CD4-positive, alpha-beta T cell treated with Interleukin-4 for 1 hour (primary cell): Measurements from ENCODE around the gene ARID2.

Experiments
- DNase-seq, 2 donors: peaks; one replicate each; pipeline ENCODE4 v3.0.0-alpha.2; 2020 to 2022

Gene ARID2

DNA sequence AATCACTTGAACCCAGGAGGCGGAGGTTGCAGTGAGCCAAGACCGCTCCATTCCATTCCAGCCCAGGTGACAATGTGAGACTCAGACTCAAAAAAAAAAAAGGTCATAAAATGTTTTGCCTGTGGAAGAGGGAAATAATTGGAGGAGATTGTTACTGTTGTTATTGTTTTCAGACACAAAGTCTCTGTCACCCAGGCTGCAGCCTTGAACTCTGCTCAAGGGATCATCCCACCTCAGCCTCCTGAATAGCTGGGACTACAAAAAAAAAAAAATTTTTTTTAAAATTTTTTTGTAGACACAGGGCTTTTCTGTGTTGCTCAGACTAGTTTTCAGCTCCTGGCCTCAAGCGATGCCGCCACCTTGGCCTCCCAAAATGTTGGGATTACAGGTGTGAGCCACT is 33.9 kb downstream of the ARID2 start:
- DNase-seq, result no peak

GRCh38 chr12:45768194-45768593 is 38.7 kb downstream of the ARID2 start:
- DNase-seq, result no peak

DNA sequence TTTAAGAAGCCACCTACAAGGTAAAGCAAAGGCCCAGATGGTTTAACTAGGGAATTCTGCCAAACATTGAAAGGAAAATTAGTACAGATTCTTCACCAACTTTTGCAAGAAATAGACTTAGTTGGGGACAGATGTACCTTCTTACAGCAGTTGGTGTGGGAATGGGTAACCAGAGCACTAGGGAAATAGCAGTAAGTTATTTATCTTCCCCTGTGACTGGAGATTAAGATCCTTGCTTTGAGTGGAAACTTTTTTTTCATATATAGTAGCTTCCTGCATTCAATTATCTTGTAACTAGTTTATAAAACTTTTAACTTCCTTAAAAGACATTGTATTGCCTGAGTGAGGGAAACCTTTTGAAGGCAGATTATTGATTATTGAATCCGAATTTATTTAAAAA is 44.2 kb downstream of the ARID2 start:
- no peak for DNase-seq

- DNase-seq, result no peak
Observed at GRCh38 chr12:45774508-45775162, 45.1 kb downstream of the ARID2 start.

- DNase-seq, result no peak
Observed at GRCh38 chr12:45775465-45775864, 46.0 kb downstream of the ARID2 start.

- no peak for DNase-seq
Observed at GRCh38 chr12:45775964-45776363, 46.5 kb downstream of the ARID2 start.

- no peak for DNase-seq
Observed at GRCh38 chr12:45779936-45780335, 50.4 kb downstream of the ARID2 start.

GRCh38 chr12:45781080-45781479 is 51.6 kb downstream of the ARID2 start:
- no peak for DNase-seq

DNA sequence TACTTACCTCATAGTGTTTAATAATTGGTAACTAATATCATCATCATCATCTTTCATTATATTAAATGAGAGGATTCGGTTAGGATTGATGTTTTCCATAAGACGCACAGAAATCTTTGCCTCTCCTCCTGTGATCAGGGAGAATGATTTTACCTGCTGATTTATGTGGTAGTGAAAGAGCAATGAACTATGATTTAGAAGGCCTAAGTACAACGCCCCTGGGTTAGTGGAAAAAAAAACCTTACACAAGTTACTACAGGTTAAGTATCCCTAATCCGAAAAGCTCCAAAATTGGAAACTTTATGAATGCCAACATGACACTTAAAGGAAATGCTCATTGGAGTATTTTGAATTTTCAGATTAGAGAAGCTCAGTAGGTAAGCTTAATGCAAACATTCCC is 55.8 kb downstream of the ARID2 start:
- no peak for DNase-seq

GRCh38 chr12:45789025-45789424 is 59.5 kb downstream of the ARID2 start:
- DNase-seq, result no peak

GRCh38 chr12:45794422-45794821 is 64.9 kb downstream of the ARID2 start:
- DNase-seq, result no peak

- DNase-seq, result no peak
Observed at GRCh38 chr12:45801625-45802024, 72.1 kb downstream of the ARID2 start.

DNA sequence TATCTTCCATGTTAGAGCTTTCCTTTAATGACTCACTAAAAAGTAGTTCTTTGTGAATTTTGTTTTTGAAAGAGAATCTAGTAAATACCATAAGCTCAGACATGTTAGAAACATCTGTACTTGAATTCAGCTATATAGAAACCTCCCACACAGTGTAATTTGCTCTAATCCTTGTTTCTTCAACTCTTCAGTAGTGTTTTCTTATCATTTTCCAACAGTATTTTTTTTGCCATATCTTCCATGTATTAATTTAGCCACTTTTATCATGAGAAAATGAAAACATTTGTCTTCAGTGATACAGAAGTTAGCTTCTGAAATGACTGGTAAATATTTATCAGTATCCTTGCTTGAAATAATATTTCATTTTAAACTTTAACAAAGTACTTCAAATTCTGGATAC is 73.6 kb downstream of the ARID2 start:
- no peak for DNase-seq

GRCh38 chr12:45816652-45817051 is 87.1 kb downstream of the ARID2 start:
- DNase-seq, result no peak

- DNase-seq, result no peak
Observed at GRCh38 chr12:45827974-45828373, 98.5 kb downstream of the ARID2 start.

GRCh38 chr12:45828402-45828801 is 98.9 kb downstream of the ARID2 start:
- DNase-seq, result no peak

DNA sequence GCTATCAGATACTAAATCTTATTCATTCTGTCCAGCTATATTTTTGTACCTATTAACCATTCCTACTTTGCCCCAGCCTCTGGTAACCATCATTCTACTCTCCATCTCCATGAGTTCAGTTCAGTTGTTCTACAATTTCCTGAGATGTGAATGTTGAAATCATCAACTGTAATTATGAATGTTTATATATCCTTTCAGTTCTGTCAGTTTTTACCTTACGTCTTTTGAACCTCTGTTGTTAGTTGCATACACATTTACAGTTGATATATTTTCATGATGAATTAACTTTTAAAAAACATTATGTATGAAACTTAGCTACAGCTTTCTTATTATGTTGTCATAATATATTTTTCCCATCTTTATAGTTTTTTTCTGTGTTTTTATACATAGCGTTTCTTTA is 102.1 kb downstream of the ARID2 start:
- DNase-seq, result no peak

DNA sequence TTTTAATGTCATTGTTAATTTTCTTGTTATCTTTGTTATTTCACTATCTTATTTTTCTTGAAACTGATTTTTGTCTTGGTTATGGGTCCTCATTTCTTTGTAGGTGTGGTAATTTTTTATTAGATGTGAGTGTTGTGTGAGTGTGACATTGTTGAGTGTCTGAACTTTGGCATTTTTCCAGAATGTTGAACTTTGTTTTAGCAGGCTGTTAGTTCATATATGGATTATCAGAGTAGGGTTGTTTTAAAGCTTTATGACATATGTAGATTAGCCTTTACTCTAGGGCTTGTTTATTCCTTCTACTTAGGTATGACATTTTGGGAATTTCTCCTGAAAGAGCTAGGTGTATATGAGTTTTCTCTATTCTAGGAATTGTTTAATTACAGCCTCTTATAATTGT is 103.9 kb downstream of the ARID2 start:
- DNase-seq, result no peak

DNA sequence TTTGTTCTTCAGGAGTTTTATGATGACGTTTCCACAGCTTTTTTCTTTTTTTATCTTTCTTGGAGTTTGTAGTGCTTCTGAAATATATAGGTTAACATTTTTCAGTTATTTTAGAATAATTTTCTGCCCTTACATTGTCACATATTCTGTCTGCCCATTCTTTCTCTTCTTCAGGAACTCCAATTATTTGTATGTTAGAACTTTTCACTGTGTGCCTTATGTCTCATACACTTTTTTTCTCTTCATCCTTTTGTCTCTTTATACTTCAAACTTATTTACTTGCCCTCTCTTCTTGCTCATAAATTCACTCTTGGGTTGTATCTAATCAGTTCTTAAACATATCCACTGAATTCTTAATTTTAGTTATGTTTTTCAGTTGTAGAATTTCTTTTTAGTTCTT is 105.3 kb downstream of the ARID2 start:
- DNase-seq, result no peak

DNA sequence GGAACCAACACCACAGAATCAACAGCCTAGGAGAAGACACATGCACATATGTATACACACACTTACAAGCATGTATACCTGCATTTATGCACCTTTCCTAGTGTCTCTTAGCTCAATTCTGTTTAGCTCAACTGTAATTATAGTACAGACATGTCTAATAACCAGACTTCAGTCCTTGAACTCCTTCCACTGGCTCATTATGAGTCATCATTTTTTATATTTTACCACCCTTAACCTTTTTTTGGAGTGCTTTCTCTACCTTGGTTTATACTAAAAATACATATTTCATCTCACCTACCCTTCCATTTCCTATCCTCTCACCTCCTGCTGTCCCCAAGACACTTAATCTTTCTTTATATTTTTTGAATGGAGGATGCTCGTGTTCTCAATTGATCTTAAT is 110.4 kb downstream of the ARID2 start:
- no peak for DNase-seq

GRCh38 chr12:45849289-45849688 is 119.8 kb downstream of the ARID2 start:
- no peak for DNase-seq

GRCh38 chr12:45850302-45850701 is 120.8 kb downstream of the ARID2 start:
- DNase-seq, result no peak

DNA sequence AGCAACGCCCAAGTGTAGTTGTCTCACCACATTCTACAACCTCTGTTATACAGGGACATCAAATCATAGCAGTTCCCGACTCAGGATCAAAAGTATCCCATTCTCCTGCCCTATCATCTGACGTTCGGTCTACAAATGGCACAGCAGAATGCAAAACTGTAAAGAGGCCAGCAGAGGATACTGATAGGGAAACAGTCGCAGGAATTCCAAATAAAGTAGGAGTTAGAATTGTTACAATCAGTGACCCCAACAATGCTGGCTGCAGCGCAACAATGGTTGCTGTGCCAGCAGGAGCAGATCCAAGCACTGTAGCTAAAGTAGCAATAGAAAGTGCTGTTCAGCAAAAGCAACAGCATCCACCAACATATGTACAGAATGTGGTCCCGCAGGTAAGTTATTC is 123.0 kb downstream of the ARID2 start:
- DNase-seq, result no peak

GRCh38 chr12:45853550-45853949 is 124.0 kb downstream of the ARID2 start:
- DNase-seq, result no peak

DNA sequence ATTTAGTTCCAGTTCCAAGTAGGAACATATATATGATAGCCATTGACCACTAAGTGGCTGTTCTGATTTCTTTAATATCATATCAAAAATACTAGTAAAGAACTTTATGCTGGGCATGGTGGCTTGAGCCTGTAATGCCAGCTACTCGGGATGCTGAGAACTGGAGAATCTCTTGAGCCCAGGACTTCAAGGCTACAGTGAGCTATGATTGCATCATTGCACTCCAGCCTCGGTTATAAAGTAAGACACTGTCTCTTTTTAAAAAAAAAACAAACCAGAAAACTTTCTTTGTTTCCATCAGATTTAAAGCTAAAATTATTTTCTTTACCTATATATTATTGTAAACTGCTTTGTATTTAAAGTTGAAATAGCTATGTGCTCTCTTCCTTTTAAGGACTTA is 133.8 kb downstream of the ARID2 start:
- no peak for DNase-seq

- no peak for DNase-seq
Observed at GRCh38 chr12:45866299-45866698, 136.8 kb downstream of the ARID2 start.
